ENCODE data around the gene MELTF. TPM values are rescaled to one million over a fixed set of nuclear protein-coding genes. Genes with fewer than 3 reads are reported as not detected.

MELTF gene
- total RNA-seq, 1 experiment from 2014 or later, result 7.3 TPM

- ChIA-PET CTCF (interaction anchor here (0.7 to 0.9 kb wide), 2 partner anchors 144 to 377 kb away, joined by 3 read pairs; no protein-coding TSS in a partner anchor), POLR2A (interaction anchor here (0.7 kb wide), 1 partner anchor 418 kb away, joined by 3 read pairs; the partner anchor contains the start of genes FBXO45 and WDR53)
- ATAC-seq, result no peak
- TF ChIP-seq HMGA2 (CRISPR knock-in tag; IDR thresholded peaks at IDR 0.05) (peak; percentile 91; the same call in 1 of the 2 replicates), CDX4 (CRISPR knock-in tag; IDR thresholded peaks at IDR 0.05; ENCODE audit: borderline replicate concordance) (no peak)
- H3K4me3 Mint-ChIP-seq, result no peak overlapping the region
- H3K4me1 Mint-ChIP-seq, result no peaks in the 10 kb centered on the region
- H3K36me3 Mint-ChIP-seq, result peaks cover 10% of the 10 kb centered on the region; the same call in 1 of the 2 replicates
- H3K27me3 Mint-ChIP-seq (ENCODE audit: low read depth), result no peaks in the 10 kb centered on the region; the same call in 1 of the 2 replicates
- no peak overlapping the region for H3K27ac Mint-ChIP-seq
- no peak for DNase-seq (ENCODE audit: low spot score)
- peaks cover 24% of the 10 kb centered on the region for H3K9me3 Mint-ChIP-seq
Observed at GRCh38 chr3:196985954-196986885, 43.4 kb downstream of the MELTF start.

GRCh38 chr3:196985298-196985697 is 44.3 kb downstream of the MELTF start:
- POLR2A ChIA-PET, result no interaction called here
- Mint-ChIP-seq H3K4me3 (no peak overlapping the region), H3K27me3 (ENCODE audit: low read depth) (no peaks in the 10 kb centered on the region; the same call in 1 of the 2 replicates), H3K36me3 (peaks cover 10% of the 10 kb centered on the region; the same call in 1 of the 2 replicates), H3K27ac (no peak overlapping the region), H3K4me1 (no peaks in the 10 kb centered on the region), H3K9me3 (peaks cover 24% of the 10 kb centered on the region)
- DNase-seq (ENCODE audit: low spot score) (no peak), ATAC-seq (no peak)
- CTCF ChIA-PET, result interaction anchor here (0.9 kb wide), 1 partner anchor 376 kb away, joined by 3 read pairs; no protein-coding TSS in a partner anchor
- TF ChIP-seq ARID4B (CRISPR knock-in tag; IDR thresholded peaks at IDR 0.05; ENCODE audit: borderline replicate concordance) (no peak), AFF4 (CRISPR knock-in tag; IDR thresholded peaks at IDR 0.05; ENCODE audit: borderline replicate concordance) (no peak), HMGA2 (CRISPR knock-in tag; IDR thresholded peaks at IDR 0.05) (no peak), JUN (CRISPR knock-in tag; IDR thresholded peaks at IDR 0.05) (no peak), RELA (CRISPR knock-in tag; IDR thresholded peaks at IDR 0.05; ENCODE audit: borderline replicate concordance) (no peak), E2F4 (CRISPR knock-in tag; IDR thresholded peaks at IDR 0.05; ENCODE audit: borderline replicate concordance, low read depth) (no peak), USF1 (CRISPR knock-in tag; IDR thresholded peaks at IDR 0.05) (no peak), FOXJ3 (CRISPR knock-in tag; IDR thresholded peaks at IDR 0.05; ENCODE audit: borderline replicate concordance) (no peak), NFYB (CRISPR knock-in tag; conservative IDR thresholded peaks at IDR 0.05; ENCODE audit: low read depth) (no peak), ZNF317 (CRISPR knock-in tag; IDR thresholded peaks at IDR 0.05; ENCODE audit: borderline replicate concordance, low read depth) (no peak), ATF3 (CRISPR knock-in tag; conservative IDR thresholded peaks at IDR 0.05) (no peak), SMAD4 (CRISPR knock-in tag; IDR thresholded peaks at IDR 0.05) (no peak), MAX (CRISPR knock-in tag; IDR thresholded peaks at IDR 0.05) (no peak), ZNF416 (CRISPR knock-in tag; IDR thresholded peaks at IDR 0.05) (no peak), RORB (CRISPR knock-in tag; IDR thresholded peaks at IDR 0.05) (no peak), IRF1 (CRISPR knock-in tag; IDR thresholded peaks at IDR 0.05) (no peak)
